B cell (primary cell): ENCODE results near the gene RGS7.

Experiments
- CTCF ChIP-seq: fragments of 200-600 bp; IDR thresholded peaks from one replicate; pipeline ENCODE4 v1.8.0; 2022; ENCODE audit warnings: antibody characterized with exemption, mild to moderate bottlenecking
- EZH2 ChIP-seq: IDR thresholded peaks from 2 replicates; pipeline ENCODE4 v1.6.1; 2012; ENCODE audit warnings: borderline replicate concordance, low read depth, mild to moderate bottlenecking, moderate library complexity, low read length; ENCODE audit not compliant: insufficient read depth, poor library complexity, severe bottlenecking

- TF ChIP-seq CTCF (no peak), EZH2 (no peak)
Observed at GRCh38 chr1:240965581-240966091, 391.4 kb downstream of the RGS7 start.
